ENCODE measurements around the gene ABI1. TPM values are rescaled to one million over a fixed set of nuclear protein-coding genes. Genes with fewer than 3 reads are reported as not detected.

Gene ABI1
- total and polyA plus RNA-seq, 2 donors (not counting 3 experiments of a cell fraction or from before 2014, with no cell fraction given): 58.8 to 59.1 TPM

- no peak overlapping the region for H3K9ac ChIP-seq (replicated peaks; ENCODE audit: extremely low read depth, insufficient read depth, low read length)
- no peaks in the 10 kb centered on the region for H3K9me1 ChIP-seq (replicated peaks; ENCODE audit: control insufficient read depth, extremely low read depth, insufficient read depth, low read length)
- DNase-seq (ENCODE audit: low read depth, low spot score): no peak
- peaks cover 12% of the 10 kb centered on the region for H3K79me2 ChIP-seq (ENCODE audit: control insufficient read depth, insufficient read depth, low read length)
- H2AFZ ChIP-seq (ENCODE audit: low read depth, low read length): no peak overlapping the region
- H3K27me3 ChIP-seq (ENCODE audit: control insufficient read depth in 2 of 2, insufficient read depth in 2 of 2, low read length in 2 of 2): no peaks in the 10 kb centered on the region
- H3K4me1 ChIP-seq (ENCODE audit: control insufficient read depth, extremely low read depth, insufficient read depth, low read length): no peaks in the 10 kb centered on the region
- no peaks in the 10 kb centered on the region for H4K20me1 ChIP-seq (replicated peaks; ENCODE audit: control insufficient read depth, extremely low read depth, insufficient read depth, low read length)
- FAIRE-seq: no peak
- POLR2A ChIA-PET: no interaction called here
- H3K4me3 ChIP-seq (replicated peaks in 1 of 3; ENCODE audit: insufficient read depth in 1 of 3, low read depth in 1 of 3, low read length in 3 of 3): no peak overlapping the region
- CTCF ChIA-PET: interaction anchor here (1.9 kb wide), 1 partner anchor 19 kb away, joined by 8 read pairs; no protein-coding TSS in a partner anchor
- BruUV-seq (replicated peaks): no TSS peak
- dilution Hi-C loops (cut with MboI; ENCODE audit: extremely low pct_ligation_motif_present, low sequenced_read_pairs): no loop called here
- no peak overlapping the region for H3K4me2 ChIP-seq (ENCODE audit: insufficient read depth, low read length)
- TF ChIP-seq EZH2 (IDR thresholded peaks at IDR 0.05; ENCODE audit: borderline replicate concordance, low read depth, low read length, severe bottlenecking): no peak
- no peak for TF ChIP-seq POLR2AphosphoS5 (IDR thresholded peaks at IDR 0.05; ENCODE audit: insufficient read depth, low read depth, low read length)
- TF ChIP-seq MYC (IDR thresholded peaks at IDR 0.05; ENCODE audit: low read depth, low read length): no peak
- TF ChIP-seq CTCF (IDR thresholded peaks at IDR 0.05; ENCODE audit: extremely low read depth in 1 of 2, insufficient read depth in 1 of 2, low read depth in 1 of 2, low read length in 2 of 2): no peak
- TF ChIP-seq GATA2 (IDR thresholded peaks at IDR 0.05; ENCODE audit: insufficient read depth, insufficient read length, low read depth, low read length): no peak
- TF ChIP-seq JUN (IDR thresholded peaks at IDR 0.05; ENCODE audit: borderline replicate concordance, insufficient read depth, insufficient read length, low read depth): no peak
- no peak for TF ChIP-seq FOS (IDR thresholded peaks at IDR 0.05; ENCODE audit: borderline replicate concordance, insufficient read depth, low read length)
- no peak for TF ChIP-seq POLR2A (IDR thresholded peaks at IDR 0.05; ENCODE audit: low read depth, low read length)
- no peak for TF ChIP-seq MAX (IDR thresholded peaks at IDR 0.05; ENCODE audit: insufficient read depth, insufficient read length)
- peaks cover 0 to 6% of the 10 kb centered on the region in 2 experiments for H3K36me3 ChIP-seq (ENCODE audit: control insufficient read depth in 2 of 2, extremely low read depth in 1 of 2, insufficient read depth in 2 of 2, low read length in 2 of 2)
- H3K27ac ChIP-seq (ENCODE audit: insufficient read depth, low read depth, low read length): no peak overlapping the region
- no peaks in the 10 kb centered on the region for H3K9me3 ChIP-seq (replicated peaks; ENCODE audit: control insufficient read depth, insufficient read depth, low read length)
- intact Hi-C loops (cut with micrococcal nuclease): no loop called here
Measured at GRCh38 chr10:26706936-26707335, 153.8 kb downstream of the ABI1 start.
